ENCODE data around the gene ACOT13.
"Not testable (repeated sequence)": the region's sequence is repeated elsewhere in the genome, so short reads cannot be mapped to it uniquely, and the experiment has no call there.

DNA sequence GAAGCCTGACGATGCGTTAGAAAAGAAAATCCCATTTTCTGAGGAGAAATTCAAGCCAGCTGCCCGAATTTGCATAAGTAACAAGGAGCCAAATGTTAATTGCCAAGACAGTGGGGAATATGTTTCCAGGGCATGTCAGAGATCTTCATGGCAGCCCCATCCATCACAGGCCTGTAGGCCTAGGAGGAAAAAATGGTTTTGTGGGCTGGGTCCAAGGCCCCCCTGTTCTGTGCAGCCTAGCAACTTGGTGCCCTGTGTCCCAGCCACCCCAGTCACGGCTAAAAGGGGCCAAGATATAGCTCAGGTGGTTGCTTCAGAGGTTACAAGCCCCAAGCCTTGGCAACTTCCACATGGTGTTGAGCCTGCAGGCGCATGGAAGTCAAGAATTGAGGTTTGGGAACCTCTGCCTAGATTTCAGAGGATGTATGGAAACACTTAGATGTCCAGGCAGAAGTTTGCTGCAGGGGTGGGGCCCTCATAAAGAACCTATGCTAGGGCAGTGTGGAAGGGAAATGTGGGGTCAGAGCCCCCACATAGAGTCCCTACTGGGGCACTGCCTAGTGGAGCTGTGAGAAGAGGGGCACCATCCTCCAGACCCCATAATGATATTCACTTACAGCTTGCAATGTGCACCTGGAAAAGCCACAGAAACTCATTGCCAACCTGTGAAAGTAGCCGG lies 64.7 kb downstream of the ACOT13 start:
- not testable (repeated sequence) for TF ChIP-seq CTBP1 (IDR thresholded peaks at IDR 0.05; ENCODE audit: borderline replicate concordance); ZNF384 (IDR thresholded peaks at IDR 0.05); FOXM1 (IDR thresholded peaks at IDR 0.05; ENCODE audit: borderline replicate concordance)
- TF ChIP-seq, protein P1, sequence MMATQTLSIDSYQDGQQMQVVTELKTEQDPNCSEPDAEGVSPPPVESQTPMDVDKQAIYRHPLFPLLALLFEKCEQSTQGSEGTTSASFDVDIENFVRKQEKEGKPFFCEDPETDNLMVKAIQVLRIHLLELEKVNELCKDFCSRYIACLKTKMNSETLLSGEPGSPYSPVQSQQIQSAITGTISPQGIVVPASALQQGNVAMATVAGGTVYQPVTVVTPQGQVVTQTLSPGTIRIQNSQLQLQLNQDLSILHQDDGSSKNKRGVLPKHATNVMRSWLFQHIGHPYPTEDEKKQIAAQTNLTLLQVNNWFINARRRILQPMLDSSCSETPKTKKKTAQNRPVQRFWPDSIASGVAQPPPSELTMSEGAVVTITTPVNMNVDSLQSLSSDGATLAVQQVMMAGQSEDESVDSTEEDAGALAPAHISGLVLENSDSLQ (IDR thresholded peaks at IDR 0.05), result not testable (repeated sequence)

Data from HEK293T (cell line).